ENCODE measurements around the gene DUSP5. TPM values are rescaled to one million over a fixed set of nuclear protein-coding genes. Genes with fewer than 3 reads are reported as not detected.

Gene DUSP5
- total RNA-seq, 2 experiments from 2014 or later, result 0.06 to 0.97 TPM

- Histone ChIP-seq H3K4me2 (ENCODE audit: low read length) (no peak overlapping the region), H3K79me2 (ENCODE audit: insufficient read depth, low read depth, low read length) (no peaks in the 10 kb centered on the region), H3K27ac (ENCODE audit: low read depth, low read length, poor library complexity, severe bottlenecking) (no peak overlapping the region), H3K9me2 (ENCODE audit: insufficient read depth, low read length) (no peaks in the 10 kb centered on the region), H3K4me1 (ENCODE audit: insufficient read depth, low read length, poor library complexity, severe bottlenecking) (peaks cover 5% of the 10 kb centered on the region), H3K9me3 (ENCODE audit: low read length) (no peaks in the 10 kb centered on the region), H3K4me3 (ENCODE audit: low read depth, low read length, poor library complexity, severe bottlenecking) (no peak overlapping the region), H4K20me1 (ENCODE audit: insufficient read depth, low read length) (no peaks in the 10 kb centered on the region), H3K36me3 (ENCODE audit: insufficient read depth, low read length) (no peaks in the 10 kb centered on the region), H2AFZ (ENCODE audit: low read length) (no peak overlapping the region)
- intact Hi-C loops (cut with micrococcal nuclease; ENCODE audit: unreplicated experiment), result no loop called here
- DNase-seq (ENCODE audit: low spot score), result no peak
- no TSS peak for BruUV-seq (replicated peaks)
- ChIA-PET POLR2A (no interaction called here), CTCF (ENCODE audit: unreplicated experiment) (no interaction called here)
- no peak for TF ChIP-seq EZH2phosphoT487 (IDR thresholded peaks at IDR 0.05; ENCODE audit: borderline replicate concordance, low read depth, low read length)
- TF ChIP-seq, protein P1, sequence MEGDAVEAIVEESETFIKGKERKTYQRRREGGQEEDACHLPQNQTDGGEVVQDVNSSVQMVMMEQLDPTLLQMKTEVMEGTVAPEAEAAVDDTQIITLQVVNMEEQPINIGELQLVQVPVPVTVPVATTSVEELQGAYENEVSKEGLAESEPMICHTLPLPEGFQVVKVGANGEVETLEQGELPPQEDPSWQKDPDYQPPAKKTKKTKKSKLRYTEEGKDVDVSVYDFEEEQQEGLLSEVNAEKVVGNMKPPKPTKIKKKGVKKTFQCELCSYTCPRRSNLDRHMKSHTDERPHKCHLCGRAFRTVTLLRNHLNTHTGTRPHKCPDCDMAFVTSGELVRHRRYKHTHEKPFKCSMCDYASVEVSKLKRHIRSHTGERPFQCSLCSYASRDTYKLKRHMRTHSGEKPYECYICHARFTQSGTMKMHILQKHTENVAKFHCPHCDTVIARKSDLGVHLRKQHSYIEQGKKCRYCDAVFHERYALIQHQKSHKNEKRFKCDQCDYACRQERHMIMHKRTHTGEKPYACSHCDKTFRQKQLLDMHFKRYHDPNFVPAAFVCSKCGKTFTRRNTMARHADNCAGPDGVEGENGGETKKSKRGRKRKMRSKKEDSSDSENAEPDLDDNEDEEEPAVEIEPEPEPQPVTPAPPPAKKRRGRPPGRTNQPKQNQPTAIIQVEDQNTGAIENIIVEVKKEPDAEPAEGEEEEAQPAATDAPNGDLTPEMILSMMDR (conservative IDR thresholded peaks at IDR 0.05; ENCODE audit: low read length), result no peak
Measured at GRCh38 chr10:110509560-110509959, 11.9 kb downstream of the DUSP5 start.

DNA sequence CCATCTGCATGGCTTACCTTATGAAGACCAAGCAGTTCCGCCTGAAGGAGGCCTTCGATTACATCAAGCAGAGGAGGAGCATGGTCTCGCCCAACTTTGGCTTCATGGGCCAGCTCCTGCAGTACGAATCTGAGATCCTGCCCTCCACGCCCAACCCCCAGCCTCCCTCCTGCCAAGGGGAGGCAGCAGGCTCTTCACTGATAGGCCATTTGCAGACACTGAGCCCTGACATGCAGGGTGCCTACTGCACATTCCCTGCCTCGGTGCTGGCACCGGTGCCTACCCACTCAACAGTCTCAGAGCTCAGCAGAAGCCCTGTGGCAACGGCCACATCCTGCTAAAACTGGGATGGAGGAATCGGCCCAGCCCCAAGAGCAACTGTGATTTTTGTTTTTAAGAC lies 12.4 kb downstream of the DUSP5 start:
- intact Hi-C loops (cut with micrococcal nuclease; ENCODE audit: unreplicated experiment), result no loop called here
- no TSS peak for BruUV-seq (replicated peaks)
- H3K36me3 ChIP-seq (ENCODE audit: insufficient read depth, low read length), result no peaks in the 10 kb centered on the region
- TF ChIP-seq EZH2phosphoT487 (IDR thresholded peaks at IDR 0.05; ENCODE audit: borderline replicate concordance, low read depth, low read length), result no peak
- TF ChIP-seq, protein P1 (conservative IDR thresholded peaks at IDR 0.05; ENCODE audit: low read length), result no peak
- H3K9me3 ChIP-seq (ENCODE audit: low read length), result no peaks in the 10 kb centered on the region
- no peaks in the 10 kb centered on the region for H4K20me1 ChIP-seq (ENCODE audit: insufficient read depth, low read length)
- no peak overlapping the region for H3K27ac ChIP-seq (ENCODE audit: low read depth, low read length, poor library complexity, severe bottlenecking)
- no peaks in the 10 kb centered on the region for H3K9me2 ChIP-seq (ENCODE audit: insufficient read depth, low read length)
- H2AFZ ChIP-seq (ENCODE audit: low read length), result no peak overlapping the region
- no peak overlapping the region for H3K4me2 ChIP-seq (ENCODE audit: low read length)
- ChIA-PET CTCF (ENCODE audit: unreplicated experiment) (no interaction called here), POLR2A (no interaction called here)
- no peaks in the 10 kb centered on the region for H3K79me2 ChIP-seq (ENCODE audit: insufficient read depth, low read depth, low read length)
- H3K4me1 ChIP-seq (ENCODE audit: insufficient read depth, low read length, poor library complexity, severe bottlenecking), result no peaks in the 10 kb centered on the region
- no peak for DNase-seq (ENCODE audit: low spot score)
- no peak overlapping the region for H3K4me3 ChIP-seq (ENCODE audit: low read depth, low read length, poor library complexity, severe bottlenecking)

GRCh38 chr10:110510730-110511129 lies 13.0 kb downstream of the DUSP5 start:
- Histone ChIP-seq H3K4me1 (ENCODE audit: insufficient read depth, low read length, poor library complexity, severe bottlenecking) (no peaks in the 10 kb centered on the region), H2AFZ (ENCODE audit: low read length) (no peak overlapping the region), H3K9me3 (ENCODE audit: low read length) (no peaks in the 10 kb centered on the region), H3K4me3 (ENCODE audit: low read depth, low read length, poor library complexity, severe bottlenecking) (no peak overlapping the region), H3K4me2 (ENCODE audit: low read length) (no peak overlapping the region), H3K36me3 (ENCODE audit: insufficient read depth, low read length) (no peaks in the 10 kb centered on the region), H3K27ac (ENCODE audit: low read depth, low read length, poor library complexity, severe bottlenecking) (no peak overlapping the region), H3K79me2 (ENCODE audit: insufficient read depth, low read depth, low read length) (no peaks in the 10 kb centered on the region), H4K20me1 (ENCODE audit: insufficient read depth, low read length) (no peaks in the 10 kb centered on the region), H3K9me2 (ENCODE audit: insufficient read depth, low read length) (no peaks in the 10 kb centered on the region)
- ChIA-PET POLR2A (no interaction called here), CTCF (ENCODE audit: unreplicated experiment) (no interaction called here)
- no peak for DNase-seq (ENCODE audit: low spot score)
- TF ChIP-seq, protein P1 (conservative IDR thresholded peaks at IDR 0.05; ENCODE audit: low read length), result no peak
- TF ChIP-seq EZH2phosphoT487 (IDR thresholded peaks at IDR 0.05; ENCODE audit: borderline replicate concordance, low read depth, low read length), result no peak
- no TSS peak for BruUV-seq (replicated peaks)
- intact Hi-C loops (cut with micrococcal nuclease; ENCODE audit: unreplicated experiment), result no loop called here

All from OCI-LY7 (cell line).